HG03095 (cell line): ENCODE results near the gene B4GALNT4.
"Not testable (repeated sequence)": the region's sequence is repeated elsewhere in the genome, so short reads cannot be mapped to it uniquely, and the experiment has no call there.

Source experiments
- ATAC-seq: cut with Tn5 transposase; IDR thresholded peaks from one replicate; pipeline ENCODE4 v1.9.1; 2021; ENCODE audit warnings: moderate library complexity; ENCODE audit not compliant: unreplicated experiment

Gene B4GALNT4

DNA sequence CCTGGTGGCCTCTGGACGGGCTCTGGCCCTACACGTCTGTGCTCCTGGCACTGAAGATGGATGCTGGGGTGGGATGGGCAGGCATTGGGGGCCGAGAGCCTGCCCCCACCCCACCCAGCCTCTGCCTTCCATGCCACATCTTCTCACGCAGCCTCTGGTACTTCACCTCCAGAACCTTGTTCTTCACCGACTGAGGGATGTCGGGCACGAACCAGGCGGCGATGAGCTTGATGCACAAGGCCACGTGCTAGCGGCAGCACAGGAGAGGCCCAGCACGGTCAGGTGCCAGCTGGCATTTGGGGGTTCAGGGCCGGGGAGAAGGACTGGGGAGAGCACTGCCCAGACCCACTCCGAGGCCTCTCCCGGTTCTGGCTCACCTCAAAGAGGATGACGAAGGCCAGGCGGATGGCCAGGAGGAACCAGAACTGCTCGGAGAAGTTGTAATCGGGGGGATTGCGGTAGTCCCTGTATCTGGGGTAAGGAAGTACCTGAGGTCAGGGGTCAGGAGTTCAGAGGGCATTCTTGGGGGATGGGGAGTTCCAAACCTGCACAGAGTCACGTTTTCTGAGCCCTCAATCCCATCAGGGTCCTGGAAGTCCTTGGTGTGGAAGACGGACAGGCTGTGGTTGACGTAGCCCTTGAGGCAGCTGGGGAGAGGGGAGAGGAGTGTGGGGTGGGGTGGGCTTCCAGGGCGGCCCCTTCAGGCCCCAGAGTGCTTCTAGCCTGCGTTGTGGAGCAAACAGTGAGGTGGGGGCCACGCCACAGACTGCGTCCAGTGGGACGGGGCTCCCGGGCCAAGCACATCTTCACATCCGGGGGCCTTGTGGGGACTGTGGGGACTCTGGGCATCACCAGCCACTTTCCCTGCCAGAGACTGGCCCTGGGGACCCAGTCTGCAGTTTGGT, 49.3 kb downstream of the B4GALNT4 start:
- ATAC-seq: no peak

DNA sequence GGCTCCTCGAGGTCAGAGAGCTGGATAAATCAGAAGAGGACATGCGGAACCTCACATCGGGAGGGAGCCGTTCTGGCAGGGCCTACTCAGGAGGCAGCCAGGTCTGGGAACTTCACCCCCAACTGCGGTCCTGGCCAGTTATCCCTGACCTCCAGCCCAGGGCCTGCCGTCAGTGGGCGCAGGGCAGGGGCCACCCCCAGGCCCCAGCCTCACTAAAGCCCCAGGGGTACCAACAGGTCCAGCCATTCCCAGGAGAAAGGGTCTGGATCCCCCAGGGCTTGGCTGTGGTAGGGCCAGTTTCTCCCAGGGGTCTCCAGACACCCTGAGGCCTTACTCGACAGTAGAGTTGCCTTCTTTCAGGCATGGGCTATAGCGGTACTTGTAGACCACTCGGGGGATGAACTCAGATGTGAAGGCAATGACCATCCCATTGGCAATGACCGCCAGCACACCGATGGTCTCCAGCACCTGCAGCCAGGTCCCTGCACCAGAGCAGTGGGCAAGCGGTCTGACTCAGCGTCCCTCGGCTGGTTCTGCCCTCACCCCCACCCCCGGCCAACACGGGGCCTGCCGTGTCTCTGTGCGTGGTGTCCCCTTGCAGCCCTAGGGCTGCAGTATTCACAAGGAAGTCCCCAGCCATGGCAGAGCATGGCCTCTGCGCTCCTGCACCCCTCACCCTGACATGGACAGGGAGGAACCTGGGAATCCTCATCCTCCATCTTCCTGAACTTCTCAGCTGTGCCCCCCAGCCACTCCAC, 50.1 kb downstream of the B4GALNT4 start:
- no peak for ATAC-seq

DNA sequence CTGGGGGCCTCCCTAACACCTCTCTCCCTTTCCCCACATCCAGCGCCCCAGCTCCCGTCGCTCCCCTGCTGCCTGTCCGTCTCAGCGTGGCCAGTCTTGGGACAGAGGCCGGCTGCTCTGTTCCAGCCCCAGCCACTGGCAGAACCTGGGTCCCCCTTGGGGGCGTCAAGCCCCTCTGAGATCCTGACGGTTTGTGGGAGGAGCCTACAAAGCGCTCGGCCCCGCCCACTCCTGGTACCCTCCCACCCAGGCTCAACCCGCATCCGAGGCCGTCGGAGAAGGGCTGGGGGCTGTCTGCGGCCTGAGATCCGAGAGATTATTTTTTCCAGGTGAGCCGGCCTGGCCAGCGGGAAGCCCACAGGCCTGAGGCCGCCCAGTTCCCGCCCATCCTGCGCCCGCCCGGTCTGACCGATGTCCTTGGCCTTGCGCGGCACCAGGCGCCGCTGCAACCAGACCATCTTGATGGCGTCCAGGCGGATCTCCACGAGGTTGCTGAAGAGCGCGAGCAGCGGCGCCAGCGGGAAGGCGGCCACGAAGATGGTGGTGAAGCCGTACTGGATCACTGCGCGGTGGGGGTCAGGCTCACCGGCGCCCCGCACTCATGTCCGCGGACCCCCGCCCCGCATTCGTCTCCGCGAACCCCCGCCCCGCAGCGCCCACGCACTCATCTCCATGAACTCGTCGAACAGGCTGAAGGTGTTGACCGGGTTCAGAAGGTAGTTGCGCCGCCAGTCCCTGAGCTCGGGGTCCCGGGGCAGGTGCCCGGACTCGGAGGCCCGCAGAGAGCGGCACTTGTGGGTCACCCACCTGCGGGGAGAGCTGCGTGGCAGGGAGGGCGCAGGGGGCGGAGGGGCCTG, 51.0 kb downstream of the B4GALNT4 start:
- no peak for ATAC-seq

DNA sequence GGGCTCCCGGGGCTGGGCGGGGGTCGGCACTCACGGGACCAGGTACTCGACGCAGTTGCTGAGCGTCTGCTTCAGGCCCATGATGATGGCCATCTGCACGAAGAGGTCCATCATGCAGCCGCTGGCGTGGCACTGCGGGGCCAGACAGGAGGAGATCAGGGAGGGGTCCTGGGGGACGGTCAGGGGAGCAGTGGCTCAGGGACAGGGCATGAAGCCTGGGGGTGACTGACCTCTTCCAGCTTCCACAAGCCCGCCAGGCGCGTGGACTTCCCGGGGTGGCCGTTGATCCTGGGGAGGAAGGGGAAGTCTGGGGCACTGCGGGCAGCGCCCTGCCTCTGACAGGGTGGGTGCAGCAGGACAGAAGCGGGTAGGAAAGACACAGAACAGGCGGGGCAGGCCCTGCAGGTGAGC, 51.6 kb downstream of the B4GALNT4 start:
- ATAC-seq: no peak

DNA sequence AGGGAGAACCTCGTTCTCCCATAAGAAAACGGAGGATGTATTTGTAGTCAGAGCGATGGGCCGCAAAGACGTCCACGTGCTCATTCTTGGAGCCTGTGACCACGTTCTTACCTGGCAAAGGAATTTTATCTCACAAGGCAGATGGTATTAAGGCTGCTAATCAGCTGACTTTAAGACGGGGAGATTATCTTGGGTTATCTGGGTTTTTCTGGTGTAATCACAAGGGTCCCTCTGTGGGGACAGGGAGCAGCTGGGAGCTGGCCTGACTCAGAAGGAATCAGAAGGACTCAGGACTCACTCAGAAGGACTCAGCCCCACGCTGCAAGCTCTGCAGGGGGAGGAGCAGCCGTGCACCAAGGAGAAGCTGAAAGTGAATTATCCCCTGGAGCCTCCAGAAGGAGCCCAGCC, 53.0 kb downstream of the B4GALNT4 start:
- no peak for ATAC-seq

DNA sequence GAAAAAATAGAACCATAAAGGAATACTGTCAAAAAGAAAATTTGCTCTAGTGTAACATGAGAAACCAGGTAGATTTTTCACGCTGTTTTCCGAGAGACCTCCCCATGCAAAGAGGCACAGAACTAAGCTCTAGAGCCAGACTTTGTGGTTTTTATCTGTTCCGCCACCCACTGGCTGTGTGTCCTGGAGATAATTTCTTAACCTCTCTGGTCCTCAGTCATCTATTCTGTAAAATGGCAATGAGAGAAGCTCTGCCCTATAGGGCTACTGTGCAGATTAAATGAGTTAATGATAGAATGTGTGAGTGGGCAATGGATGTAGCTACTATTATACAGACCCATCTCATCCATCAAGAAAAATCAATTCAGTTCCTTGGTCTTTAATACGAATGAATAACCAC, 54.9 kb downstream of the B4GALNT4 start:
- ATAC-seq: no peak

DNA sequence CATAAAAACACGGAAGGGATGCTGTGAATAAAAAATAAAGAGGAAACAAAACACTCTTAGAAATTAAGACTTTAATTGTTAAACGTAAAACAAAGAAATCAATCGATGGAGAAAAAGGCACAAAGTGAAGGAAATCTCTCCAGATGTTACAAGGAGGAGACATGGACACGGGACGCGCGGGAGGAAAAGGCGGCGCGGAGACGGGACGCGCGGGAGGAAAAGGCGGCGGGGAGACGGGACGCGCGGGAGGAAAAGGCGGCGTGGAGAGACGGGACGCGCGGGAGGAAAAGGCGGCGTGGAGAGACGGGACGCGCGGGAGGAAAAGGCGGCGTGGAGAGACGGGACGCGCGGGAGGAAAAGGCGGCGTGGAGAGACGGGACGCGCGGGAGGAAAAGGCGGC, 55.5 kb downstream of the B4GALNT4 start:
- not testable (repeated sequence) for ATAC-seq

DNA sequence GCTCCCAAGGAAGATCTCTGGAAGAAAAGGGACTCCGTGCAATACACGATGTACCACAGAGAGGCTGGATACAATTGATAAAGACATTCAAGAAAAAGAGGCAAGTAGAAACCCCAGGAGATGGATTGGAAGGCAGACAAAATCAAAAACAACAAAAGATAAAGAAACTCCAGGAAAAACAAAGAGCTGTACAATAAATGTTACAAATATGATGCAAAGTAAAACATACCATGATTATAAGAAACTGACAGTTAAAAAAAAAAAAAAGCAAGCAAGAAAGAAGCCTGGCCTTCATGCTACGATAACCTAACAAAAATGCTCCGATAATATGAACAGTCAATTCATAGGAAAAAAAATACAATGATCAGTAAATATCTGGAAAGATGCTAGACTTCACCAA, 56.0 kb downstream of the B4GALNT4 start:
- no peak for ATAC-seq

DNA sequence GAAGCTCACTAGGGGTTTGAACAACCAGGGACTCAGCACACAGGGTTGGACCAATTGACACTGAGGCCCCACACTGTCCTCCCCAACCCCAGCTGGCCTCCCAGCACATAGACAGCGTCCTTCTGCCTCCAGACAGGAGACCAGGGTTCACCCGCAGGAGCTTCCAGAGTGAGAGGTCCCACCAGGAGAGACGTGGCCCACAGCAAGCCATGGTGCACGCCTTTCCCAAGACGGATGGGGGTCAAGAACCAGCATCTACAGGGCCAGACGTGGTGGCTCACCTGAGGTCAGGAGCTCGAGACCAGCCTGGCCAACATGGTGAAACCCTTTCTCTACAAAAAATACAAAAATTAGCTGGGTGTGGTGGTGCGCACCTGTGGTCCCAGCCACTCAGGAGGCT, 57.6 kb downstream of the B4GALNT4 start:
- no peak for ATAC-seq

DNA sequence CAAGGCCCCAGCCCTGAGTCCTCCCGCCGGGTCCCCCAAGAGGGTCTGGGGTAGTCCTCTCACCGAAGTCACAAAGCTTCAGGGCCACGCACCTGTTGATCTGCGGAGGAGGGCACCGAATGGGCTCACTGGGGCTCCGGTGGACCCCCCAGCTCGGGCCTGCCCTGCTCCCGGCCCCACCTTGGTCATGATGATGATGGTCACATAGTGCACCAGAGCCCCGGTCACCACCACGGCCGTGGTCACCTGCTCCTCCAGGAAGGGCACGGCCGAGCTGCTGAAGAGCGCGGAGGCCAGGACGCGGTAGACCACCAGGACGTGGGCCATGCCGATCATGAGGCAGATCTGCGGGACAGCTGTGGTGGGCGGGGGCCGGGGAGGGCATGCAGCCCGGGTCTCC, 59.0 kb downstream of the B4GALNT4 start:
- ATAC-seq: no peak

DNA sequence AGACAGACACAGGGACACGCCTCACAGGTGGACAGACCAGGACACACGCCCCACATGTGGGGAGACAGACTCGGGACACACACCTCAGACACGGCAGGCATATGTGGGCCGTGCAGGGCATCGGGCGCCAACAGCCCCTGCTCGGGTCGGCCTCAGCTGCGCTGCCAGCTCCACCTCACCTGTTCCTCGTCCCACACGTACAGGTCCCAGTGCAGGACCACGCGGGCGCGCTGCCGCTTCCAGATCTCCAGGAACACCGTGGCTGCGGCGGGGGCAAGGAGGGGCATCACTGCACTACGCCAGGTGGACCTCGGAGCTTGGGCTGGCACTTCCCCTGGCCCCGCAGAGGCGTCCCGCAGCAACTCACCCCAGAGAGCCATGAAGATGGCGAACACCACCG, 60.1 kb downstream of the B4GALNT4 start:
- ATAC-seq: no peak

DNA sequence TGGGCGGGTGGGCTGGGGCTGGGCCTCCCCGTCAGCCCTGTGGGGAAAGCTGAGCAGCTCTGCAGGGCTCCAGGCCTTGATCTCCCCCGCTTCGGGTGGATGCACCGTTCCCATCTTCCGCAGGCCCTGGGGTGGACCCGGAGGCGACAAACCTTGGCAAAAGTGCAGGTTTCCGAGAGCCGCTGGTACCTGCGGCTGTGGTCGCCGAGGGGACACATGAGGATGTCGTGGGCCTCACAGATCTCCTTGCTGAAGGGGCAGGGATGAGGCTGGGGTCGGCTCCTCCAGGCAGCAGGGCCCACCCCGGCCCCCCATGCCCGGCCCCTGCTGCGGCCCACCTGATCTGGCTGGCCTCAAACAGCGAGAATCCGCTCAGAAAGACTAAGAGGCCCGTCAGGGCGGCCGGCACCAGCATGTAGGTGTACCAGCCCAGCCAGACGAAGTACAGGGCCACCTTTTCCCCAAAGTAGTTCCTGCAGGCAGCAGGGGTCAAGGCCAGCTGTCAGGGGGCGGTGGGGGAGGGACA, 60.7 kb downstream of the B4GALNT4 start:
- no peak for ATAC-seq
